GM12878 (cell line): ENCODE data around the gene TMED10. TPM values are rescaled to one million over a fixed set of nuclear protein-coding genes. Genes with fewer than 3 reads are reported as not detected.

Source experiments
- ATAC-seq: fragments of 200-7000 bp; cut with Tn5 transposase; 3 replicates; pipeline ENCODE4 v1.9.1; 2020; ENCODE audit warnings: mild to moderate bottlenecking, moderate library complexity
- BruUV-seq: library from RNA; stranded (reverse); fragments of 400-500 nt; replicated peaks from 2 replicates; lab custom pipeline; 2021; lab: Mats Ljungman, UMichigan
- CTCF ChIA-PET: fragments of 300-600 bp; sonication (Branson Sonifier 250); formaldehyde crosslinking; extraction: SDS; loops from one replicate; lab custom pipeline; 2021; ENCODE audit warnings: inconsistent platforms; lab: Yijun Ruan, JAX
- POLR2A ChIA-PET: fragments of 350-600 bp; formaldehyde crosslinking; extraction: SDS; loops from one replicate; lab custom pipeline; 2021; ENCODE audit warnings: inconsistent platforms; lab: Charles Lee
- RAD21 ChIA-PET: fragments of 300-600 bp; sonication (Branson Sonifier 250); formaldehyde crosslinking; loops from one replicate; lab custom pipeline; 2023; ENCODE audit warnings: antibody characterized with exemption; ENCODE audit not compliant: unreplicated experiment; lab: Charles Lee
- SMC1A ChIA-PET: fragments of 300-600 bp; sonication (Branson Sonifier 250); formaldehyde crosslinking; loops from one replicate; lab custom pipeline; 2023; ENCODE audit not compliant: unreplicated experiment, uncharacterized antibody; lab: Charles Lee
- DNase-seq: peaks from one replicate; pipeline ENCODE4 v3.0.0-alpha.2; 2011; ENCODE audit warnings: low read depth, low spot score
- FAIRE-seq: peaks from 3 replicates; lab custom pipeline; 2011; peaks lifted over from hg19 to GRCh38; lab: Jason Lieb, UNC
- H2AFZ ChIP-seq: 2 replicates; pipeline ENCODE4 v1.6.0; 2011; ENCODE audit warnings: low read depth, low read length, control low read depth; ENCODE audit not compliant: control insufficient read depth
- H3K27ac ChIP-seq: 2 replicates; pipeline ENCODE4 v1.5.1; 2011; ENCODE audit warnings: control low read depth; ENCODE audit not compliant: control insufficient read depth, insufficient read depth
- H3K27me3 ChIP-seq, 2 experiments: replicated peaks in 1 of 2; 2 replicates each; pipeline versions ENCODE4 v1.6.0 to v1.6.1; 2011; ENCODE audit warnings: low read length in 1 of 2; ENCODE audit not compliant: control insufficient read depth in 2 of 2, insufficient read depth in 2 of 2
- H3K36me3 ChIP-seq, 2 experiments: 2 replicates each; pipeline ENCODE4 v1.5.1; 2011; ENCODE audit warnings: low read length in 1 of 2; ENCODE audit not compliant: control insufficient read depth in 2 of 2, insufficient read depth in 2 of 2
- H3K4me1 ChIP-seq: 2 replicates; pipeline ENCODE4 v1.6.1; 2011; ENCODE audit warnings: mild to moderate bottlenecking, low read length, moderate library complexity, mixed read lengths; ENCODE audit not compliant: control insufficient read depth, insufficient read depth
- H3K4me2 ChIP-seq: 2 replicates; pipeline ENCODE4 v1.6.0; 2011; ENCODE audit warnings: control low read depth; ENCODE audit not compliant: control insufficient read depth, insufficient read depth
- H3K4me3 ChIP-seq: fragments of 200-600 bp; sonication (generic); 2 replicates; pipeline ENCODE4 v1.5.1; 2016
- H3K79me2 ChIP-seq: 2 replicates; pipeline ENCODE4 v1.6.0; 2011; ENCODE audit warnings: low read length; ENCODE audit not compliant: control insufficient read depth, insufficient read depth
- H3K9ac ChIP-seq: 2 replicates; pipeline ENCODE4 v1.8.0; 2011; ENCODE audit warnings: low read length, control low read depth, mixed read lengths; ENCODE audit not compliant: control insufficient read depth, insufficient read depth
- H3K9me3 ChIP-seq: replicated peaks from 3 replicates; pipeline ENCODE4 v1.5.1; 2011; ENCODE audit warnings: mild to moderate bottlenecking, low read length; ENCODE audit not compliant: control insufficient read depth, insufficient read depth
- H4K20me1 ChIP-seq: 2 replicates; pipeline ENCODE4 v1.6.0; 2011; ENCODE audit not compliant: control insufficient read depth, insufficient read depth
- ATF7 ChIP-seq: fragments of 450-650 bp; IDR thresholded peaks from 2 replicates; pipeline ENCODE4 v1.6.1; 2016; ENCODE audit warnings: low read depth, mild to moderate bottlenecking
- BCL3 ChIP-seq: IDR thresholded peaks from 2 replicates; pipeline ENCODE4 v1.6.1; 2011; ENCODE audit warnings: borderline replicate concordance, low read depth, mild to moderate bottlenecking, moderate library complexity, low read length; ENCODE audit not compliant: insufficient read depth, poor library complexity, severe bottlenecking
- BMI1 ChIP-seq: fragments of 450-650 bp; IDR thresholded peaks from 2 replicates; pipeline ENCODE4 v1.6.1; 2016; ENCODE audit warnings: mild to moderate bottlenecking, moderate library complexity, borderline replicate concordance
- BRCA1 ChIP-seq: IDR thresholded peaks from 2 replicates; pipeline ENCODE4 v1.6.1; 2011; ENCODE audit warnings: low read depth, low read length, improper control_type of control experiment
- CEBPB ChIP-seq, 2 experiments: fragments of 150-350 bp in 1 of 2; IDR thresholded peaks; 2 replicates each; pipeline ENCODE4 v1.6.1; 2012 to 2014; ENCODE audit warnings: low read depth in 2 of 2, low read length in 2 of 2, borderline replicate concordance in 1 of 2, inconsistent platforms in 1 of 2
- CREM ChIP-seq: IDR thresholded peaks from 2 replicates; pipeline ENCODE4 v1.6.1; 2014; ENCODE audit warnings: antibody characterized with exemption, low read depth
- FOXM1 ChIP-seq: IDR thresholded peaks from 2 replicates; pipeline ENCODE4 v1.6.1; 2012; ENCODE audit warnings: low read depth, mild to moderate bottlenecking, inconsistent platforms, low read length, moderate library complexity
- NFIC ChIP-seq: IDR thresholded peaks from 2 replicates; pipeline ENCODE4 v1.6.1; 2012; ENCODE audit warnings: low read depth, mild to moderate bottlenecking, inconsistent platforms, low read length, moderate library complexity
- NR2C1 ChIP-seq: fragments of 450-650 bp; IDR thresholded peaks from 2 replicates; pipeline ENCODE4 v1.6.1; 2017; ENCODE audit warnings: antibody characterized with exemption, mild to moderate bottlenecking, moderate library complexity
- PAX8 ChIP-seq: fragments of 450-650 bp; IDR thresholded peaks from 2 replicates; pipeline ENCODE4 v1.6.1; 2017; ENCODE audit warnings: mild to moderate bottlenecking, moderate library complexity
- RCOR1 ChIP-seq: conservative IDR thresholded peaks from 2 replicates; pipeline ENCODE4 v1.6.1; 2012; ENCODE audit warnings: low read depth, low read length, improper control_type of control experiment
- RFX5 ChIP-seq: IDR thresholded peaks from 2 replicates; pipeline ENCODE4 v1.6.1; 2011; ENCODE audit warnings: low read depth, low read length, improper control_type of control experiment
- SIX5 ChIP-seq: IDR thresholded peaks from 2 replicates; pipeline ENCODE4 v1.6.1; 2011; ENCODE audit warnings: mild to moderate bottlenecking, low read depth, low read length, moderate library complexity; ENCODE audit not compliant: severe bottlenecking
- WGBS: methylation state at CpG from one replicate; pipeline ENCODE4 v1.1.6; 2016; ENCODE audit warnings: low lambda C conversion rate; ENCODE audit not compliant: insufficient replicate concordance, insufficient coverage; ENCODE audit errors: missing lambda C conversion rate; 5-methylcytosine and 5-hydroxymethylcytosine counted together
- in situ Hi-C: fragments of 300-500 bp; cut with MboI; formaldehyde crosslinking; loops from 9 replicates; pipeline ENCODE4 v1.14.3; 2018; ENCODE audit warnings: mixed read lengths
- intact Hi-C: fragments of 100-400 bp; cut with micrococcal nuclease; formaldehyde crosslinking; loops from one replicate; pipeline ENCODE4 v1.14.2; 2022; ENCODE audit not compliant: unreplicated experiment
- polyA plus RNA-seq, 11 experiments: library from polyadenylated mRNA; depleted of rRNA in 4 of 11; unstranded in 6 of 11; stranded (reverse) in 5 of 11; fragments of >200 nt; fragmentation: Nextera tagmentation in 4 of 11; fragmentation: Illumina TruSeq in 1 of 11; extraction: Ambion mirVana in 4 of 11; extraction: Trizol in 1 of 11; gene quantifications; 1 replicate in 1 of 11; 2 replicates in 10 of 11; pipeline versions ENCODE4 v1.2.1 to v1.2.3, GENCODE V29; 2011 to 2016; ENCODE audit warnings: inconsistent platforms in 2 of 11, missing spikeins in 2 of 11, low read depth in 1 of 11
- total RNA-seq, 4 experiments: library from RNA; depleted of rRNA in 3 of 4; stranded (reverse); fragments of >200 nt in 3 of 4; fragmentation: Illumina TruSeq in 1 of 4; extraction: Trizol in 1 of 4; gene quantifications; 2 replicates each; pipeline versions ENCODE4 v1.2.1 to v1.2.3, GENCODE V29; 2013 to 2021
- TF ChIP-seq, protein P1 (sequence below): IDR thresholded peaks from 2 replicates; pipeline ENCODE4 v1.6.1; 2011; ENCODE audit warnings: borderline replicate concordance, low read depth, mild to moderate bottlenecking, moderate library complexity, mixed read lengths, low read length; ENCODE audit not compliant: insufficient read depth; ENCODE audit errors: extremely low read length
- TF ChIP-seq, protein P2 (sequence below): fragments of 450-650 bp; IDR thresholded peaks from 2 replicates; pipeline ENCODE4 v1.6.1; 2017; ENCODE audit warnings: mild to moderate bottlenecking, low read depth, inconsistent platforms; ENCODE audit not compliant: poor library complexity, severe bottlenecking
- TF ChIP-seq, protein P3 (sequence below): fragments of 450-650 bp; formaldehyde crosslinking; IDR thresholded peaks from 2 replicates; pipeline ENCODE4 v1.4.0; 2022; ENCODE audit warnings: mild to moderate bottlenecking, moderate library complexity

Gene TMED10
- total and polyA plus RNA-seq, 10 of the 15 experiments (the other 5 are each of a cell fraction or from before 2014, with no cell fraction given): 99.8 to 270 (median 180) TPM

- RAD21 ChIA-PET: no interaction called here
- FAIRE-seq: no peak
These were observed 32.4 kb upstream of the TMED10 start for GRCh38 chr14:75208843-75209242.

More at GRCh38 chr14:75208843-75209242, 32.4 kb upstream of the TMED10 start:
- no peaks in the 10 kb centered on the region for H3K9me3 ChIP-seq
- H3K79me2 ChIP-seq: no peaks in the 10 kb centered on the region
- WGBS: 100% methylated on average over 6 of the region's 6 CpGs
- DNase-seq (no peak), ATAC-seq (no peak)
- no peak overlapping the region for H2AFZ ChIP-seq
- no peaks in the 10 kb centered on the region for H3K36me3 ChIP-seq
- no peak overlapping the region for H3K4me3 ChIP-seq
- ChIA-PET CTCF (no interaction called here), SMC1A (interaction anchor here (0.5 kb wide), 1 partner anchor 448 kb away, joined by 3 read pairs; no protein-coding TSS in a partner anchor), POLR2A (no interaction called here)
- no peaks in the 10 kb centered on the region; a peak in 1 of 4 replicates for H3K27me3 ChIP-seq
- H3K4me2 ChIP-seq: no peak overlapping the region
- H3K9ac ChIP-seq: no peak overlapping the region
- H3K4me1 ChIP-seq: peaks cover 9% of the 10 kb centered on the region
- TF ChIP-seq RCOR1 (no peak), NFIC (no peak), BCL3 (no peak), ATF7 (no peak), BMI1 (no peak), SIX5 (no peak), CREM (no peak), CEBPB (IDR thresholded peaks at IDR 0.05; ENCODE audit: borderline replicate concordance in 1 of 2, low read depth in 2 of 2, low read length in 2 of 2) (no peak), RFX5 (no peak), PAX8 (no peak), BRCA1 (no peak), FOXM1 (no peak), NR2C1 (no peak)
- TF ChIP-seq, protein P1, sequence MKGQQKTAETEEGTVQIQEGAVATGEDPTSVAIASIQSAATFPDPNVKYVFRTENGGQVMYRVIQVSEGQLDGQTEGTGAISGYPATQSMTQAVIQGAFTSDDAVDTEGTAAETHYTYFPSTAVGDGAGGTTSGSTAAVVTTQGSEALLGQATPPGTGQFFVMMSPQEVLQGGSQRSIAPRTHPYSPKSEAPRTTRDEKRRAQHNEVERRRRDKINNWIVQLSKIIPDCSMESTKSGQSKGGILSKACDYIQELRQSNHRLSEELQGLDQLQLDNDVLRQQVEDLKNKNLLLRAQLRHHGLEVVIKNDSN: no peak
- TF ChIP-seq, protein P2, sequence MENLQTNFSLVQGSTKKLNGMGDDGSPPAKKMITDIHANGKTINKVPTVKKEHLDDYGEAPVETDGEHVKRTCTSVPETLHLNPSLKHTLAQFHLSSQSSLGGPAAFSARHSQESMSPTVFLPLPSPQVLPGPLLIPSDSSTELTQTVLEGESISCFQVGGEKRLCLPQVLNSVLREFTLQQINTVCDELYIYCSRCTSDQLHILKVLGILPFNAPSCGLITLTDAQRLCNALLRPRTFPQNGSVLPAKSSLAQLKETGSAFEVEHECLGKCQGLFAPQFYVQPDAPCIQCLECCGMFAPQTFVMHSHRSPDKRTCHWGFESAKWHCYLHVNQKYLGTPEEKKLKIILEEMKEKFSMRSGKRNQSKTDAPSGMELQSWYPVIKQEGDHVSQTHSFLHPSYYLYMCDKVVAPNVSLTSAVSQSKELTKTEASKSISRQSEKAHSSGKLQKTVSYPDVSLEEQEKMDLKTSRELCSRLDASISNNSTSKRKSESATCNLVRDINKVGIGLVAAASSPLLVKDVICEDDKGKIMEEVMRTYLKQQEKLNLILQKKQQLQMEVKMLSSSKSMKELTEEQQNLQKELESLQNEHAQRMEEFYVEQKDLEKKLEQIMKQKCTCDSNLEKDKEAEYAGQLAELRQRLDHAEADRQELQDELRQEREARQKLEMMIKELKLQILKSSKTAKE: no peak
- TF ChIP-seq, protein P3, sequence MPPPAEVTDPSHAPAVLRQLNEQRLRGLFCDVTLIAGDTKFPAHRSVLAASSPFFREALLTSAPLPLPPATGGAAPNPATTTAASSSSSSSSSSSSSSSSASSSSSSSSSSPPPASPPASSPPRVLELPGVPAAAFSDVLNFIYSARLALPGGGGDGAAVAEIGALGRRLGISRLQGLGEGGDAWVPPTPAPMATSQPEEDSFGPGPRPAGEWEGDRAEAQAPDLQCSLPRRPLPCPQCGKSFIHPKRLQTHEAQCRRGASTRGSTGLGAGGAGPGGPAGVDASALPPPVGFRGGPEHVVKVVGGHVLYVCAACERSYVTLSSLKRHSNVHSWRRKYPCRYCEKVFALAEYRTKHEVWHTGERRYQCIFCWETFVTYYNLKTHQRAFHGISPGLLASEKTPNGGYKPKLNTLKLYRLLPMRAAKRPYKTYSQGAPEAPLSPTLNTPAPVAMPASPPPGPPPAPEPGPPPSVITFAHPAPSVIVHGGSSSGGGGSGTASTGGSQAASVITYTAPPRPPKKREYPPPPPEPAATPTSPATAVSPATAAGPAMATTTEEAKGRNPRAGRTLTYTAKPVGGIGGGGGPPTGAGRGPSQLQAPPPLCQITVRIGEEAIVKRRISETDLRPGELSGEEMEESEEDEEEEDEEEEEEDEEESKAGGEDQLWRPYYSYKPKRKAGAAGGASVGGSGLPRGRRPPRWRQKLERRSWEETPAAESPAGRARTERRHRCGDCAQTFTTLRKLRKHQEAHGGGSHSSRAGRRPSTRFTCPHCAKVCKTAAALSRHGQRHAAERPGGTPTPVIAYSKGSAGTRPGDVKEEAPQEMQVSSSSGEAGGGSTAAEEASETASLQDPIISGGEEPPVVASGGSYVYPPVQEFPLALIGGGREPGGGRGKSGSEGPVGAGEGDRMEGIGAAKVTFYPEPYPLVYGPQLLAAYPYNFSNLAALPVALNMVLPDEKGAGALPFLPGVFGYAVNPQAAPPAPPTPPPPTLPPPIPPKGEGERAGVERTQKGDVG (CRISPR knock-in tag): no peak
- no TSS peak for BruUV-seq
- in situ Hi-C loops (no loop called here), intact Hi-C loops (no loop called here)
- no peaks in the 10 kb centered on the region for H4K20me1 ChIP-seq
- H3K27ac ChIP-seq: no peak overlapping the region
